ENCODE results near the gene PRAME.
A peak's percentile ranks its signal among the peaks of the same experiment; 100 is the strongest.

Gene PRAME

DNA sequence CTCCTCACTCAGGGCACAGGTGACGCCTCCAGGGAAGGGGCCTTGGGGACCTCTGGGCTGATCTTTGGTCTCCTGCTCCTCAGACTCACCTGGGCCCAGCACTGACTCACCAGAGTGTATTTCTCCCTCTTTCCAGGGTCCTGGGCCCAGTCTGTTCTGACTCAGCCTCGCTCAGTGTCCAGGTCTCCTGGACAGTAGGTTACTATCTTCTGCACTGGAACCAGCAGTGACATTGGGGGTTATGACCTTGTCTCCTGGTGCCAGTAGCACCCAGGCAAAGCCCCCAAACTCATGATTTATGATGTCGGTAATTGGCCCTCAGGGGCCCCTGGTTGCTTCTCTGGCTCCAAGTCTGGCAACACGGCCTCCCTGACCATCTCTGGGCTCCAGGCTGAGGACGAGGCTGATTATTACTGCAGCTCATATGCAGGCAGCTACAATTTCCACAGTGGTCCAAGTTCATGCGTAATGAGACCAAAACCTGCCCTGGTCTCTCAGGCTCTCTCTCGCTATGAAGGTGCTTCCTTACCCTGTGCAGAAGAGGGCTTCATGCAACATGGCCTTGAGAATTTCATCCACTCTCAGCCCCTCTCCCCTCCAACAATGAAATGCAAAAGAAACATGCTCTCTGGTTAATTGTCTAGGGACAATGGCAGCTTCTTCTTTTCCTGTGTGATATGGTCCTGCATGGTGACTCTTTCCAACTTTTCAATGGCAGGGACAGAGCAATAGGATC, 21.0 kb upstream of the PRAME start:
- DNase-seq (ENCODE audit: low read depth in 2 of 2) = no peak

DNA sequence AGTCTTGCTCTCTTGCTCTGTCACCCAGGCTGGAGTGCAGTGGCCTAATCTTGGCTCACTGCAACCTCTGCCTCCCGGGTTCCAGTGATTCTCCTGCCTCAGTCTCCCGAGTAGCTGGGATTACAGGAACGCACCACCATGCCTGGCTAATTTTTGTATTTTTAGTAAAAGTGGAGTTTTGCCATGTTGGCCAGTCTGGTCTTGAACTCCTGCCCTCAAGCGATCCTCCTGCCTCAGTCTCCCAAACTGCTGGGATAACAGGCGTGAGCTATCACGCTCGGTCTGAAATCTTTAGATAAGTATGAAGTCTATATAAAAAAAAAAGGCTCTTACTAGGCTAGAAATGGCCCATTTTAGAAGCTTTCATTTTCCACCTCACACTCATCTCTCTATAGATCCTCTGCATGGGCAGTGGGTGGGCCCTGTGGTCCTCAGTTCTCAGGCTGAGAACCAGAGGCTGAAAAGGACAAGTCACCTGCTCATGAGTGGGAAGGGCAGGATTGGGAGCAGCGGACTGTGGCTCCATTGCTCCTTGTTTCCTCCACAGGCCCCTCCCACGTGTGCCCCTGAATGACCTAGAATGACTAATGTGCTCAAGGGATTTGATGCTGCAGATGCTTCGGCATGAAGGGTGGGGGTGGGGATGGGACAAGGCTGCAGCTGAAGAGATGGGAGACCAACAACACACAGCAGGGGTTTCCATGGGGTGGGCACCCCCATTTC, 19.8 kb upstream of the PRAME start:
- no peak for DNase-seq (ENCODE audit: low read depth in 2 of 2)

DNA sequence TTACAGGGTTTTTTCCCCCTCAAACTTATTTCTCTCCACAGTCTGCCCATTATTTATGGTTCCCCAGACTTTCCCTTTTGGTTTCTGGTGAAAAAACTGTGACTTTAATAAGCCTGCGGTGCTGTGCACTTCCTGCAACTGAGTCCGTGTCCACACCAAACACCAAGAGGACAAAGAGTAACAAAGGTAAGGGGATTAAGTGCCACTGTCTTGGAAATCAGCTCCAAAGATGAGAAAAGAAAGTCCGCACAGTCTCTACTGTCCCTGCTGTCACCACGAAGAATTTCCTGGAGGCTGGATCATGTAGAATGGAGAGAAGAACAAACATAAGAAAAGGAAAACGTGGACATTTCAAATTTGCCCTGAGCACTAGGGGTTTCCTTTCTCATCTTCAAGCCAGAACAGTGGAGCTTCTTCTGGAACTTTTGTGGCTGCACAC, 17.9 kb upstream of the PRAME start:
- DNase-seq (ENCODE audit: low read depth in 2 of 2) = no peak

DNA sequence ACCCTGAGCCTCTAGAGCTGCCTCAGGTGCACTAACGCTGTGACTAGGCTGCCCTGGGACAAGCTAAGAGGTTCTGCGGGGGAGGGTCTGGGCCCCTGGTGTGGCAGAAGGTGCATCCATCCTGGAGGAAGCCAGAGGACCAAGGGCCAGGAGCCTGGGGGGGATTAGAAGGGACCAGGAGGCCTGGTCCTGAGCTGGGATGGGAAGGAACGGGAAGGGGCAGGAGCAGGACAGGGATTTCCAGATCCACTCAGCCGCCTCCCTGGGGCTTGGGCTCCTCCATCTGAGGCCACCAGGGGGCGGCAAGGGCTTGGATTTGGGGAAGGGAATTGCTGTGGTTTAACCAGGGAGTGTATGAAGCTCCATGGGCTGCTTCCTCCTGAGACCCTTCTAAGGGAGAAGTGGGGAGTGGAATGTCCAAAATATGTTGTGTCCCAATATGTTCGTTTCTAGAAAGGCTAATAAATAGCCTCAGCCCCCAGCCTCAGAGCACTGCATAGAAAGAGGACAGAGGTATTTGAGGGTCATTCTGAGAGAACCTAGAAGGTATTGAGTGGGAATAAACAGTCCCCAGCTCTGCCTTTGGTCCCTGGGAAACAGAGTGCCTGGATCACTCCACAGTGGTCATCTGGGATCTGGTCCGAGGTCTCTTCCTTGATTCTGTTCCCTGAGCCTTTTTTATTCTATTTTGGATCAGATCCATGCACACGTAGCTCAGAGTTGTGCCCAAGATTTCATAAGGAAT, 17.4 kb upstream of the PRAME start:
- peak; percentile 11 to 38 for DNase-seq (ENCODE audit: low read depth in 2 of 2)

DNA sequence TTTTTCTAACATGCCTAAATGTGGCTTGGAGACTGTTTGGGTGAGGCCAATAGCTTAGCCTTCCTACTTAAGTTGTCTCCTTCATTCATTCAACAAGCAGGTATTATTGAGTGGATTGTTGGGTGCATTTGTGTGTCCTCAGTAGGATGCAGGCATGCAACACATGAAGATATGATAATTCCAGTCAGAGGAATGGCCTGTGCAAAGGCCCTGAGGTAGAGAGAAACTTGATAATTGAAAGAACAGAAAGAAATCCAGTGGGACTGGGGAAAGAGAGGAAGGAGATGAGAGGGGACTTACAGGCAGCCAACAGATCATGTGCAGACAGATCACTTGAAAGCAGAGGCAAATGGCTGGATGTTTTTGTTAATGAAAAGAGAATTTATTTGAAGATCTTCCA, 15.3 kb upstream of the PRAME start:
- DNase-seq (ENCODE audit: low read depth in 2 of 2) = no peak

DNA sequence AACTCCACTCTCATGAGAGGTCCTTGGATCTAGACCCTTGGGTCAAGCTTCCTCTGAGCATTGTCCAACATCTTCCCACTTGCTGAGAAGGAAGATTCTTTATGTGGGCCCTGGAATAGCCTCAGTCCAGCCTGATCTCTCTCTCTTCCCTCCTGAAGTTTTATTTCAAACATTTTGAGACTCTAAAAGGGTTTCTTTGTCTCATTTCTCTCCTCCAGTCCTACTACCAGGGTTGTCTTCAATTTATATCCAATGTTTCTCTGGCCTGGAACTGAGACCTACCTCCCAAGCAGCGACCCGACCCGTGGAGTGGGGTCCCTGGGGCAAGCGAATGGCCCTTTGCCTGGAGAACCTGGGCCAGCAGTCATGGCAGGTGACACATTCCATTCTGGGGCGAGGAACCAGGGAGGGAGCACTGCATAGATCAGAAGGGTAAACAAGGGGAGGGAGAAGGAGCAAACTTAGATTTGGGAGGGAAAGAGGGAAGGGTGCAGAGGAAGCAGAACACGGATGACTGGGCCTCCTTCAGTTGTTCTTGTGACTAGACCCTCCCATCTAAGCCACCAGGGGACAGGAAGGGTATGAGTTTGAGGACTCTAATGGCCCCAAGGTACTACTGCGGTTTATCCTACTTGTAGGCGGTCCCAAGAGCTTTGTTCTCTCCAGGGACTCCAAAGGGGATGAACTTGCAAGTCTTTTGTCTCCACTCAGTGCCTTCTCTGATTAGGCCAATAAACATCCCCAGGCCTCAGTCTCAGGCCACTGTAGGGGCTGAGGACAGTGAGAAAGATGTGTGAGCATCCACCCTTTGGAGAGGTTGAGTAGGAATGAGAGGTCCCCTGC, 14.2 kb upstream of the PRAME start:
- no peak for DNase-seq (ENCODE audit: low read depth in 2 of 2)

DNA sequence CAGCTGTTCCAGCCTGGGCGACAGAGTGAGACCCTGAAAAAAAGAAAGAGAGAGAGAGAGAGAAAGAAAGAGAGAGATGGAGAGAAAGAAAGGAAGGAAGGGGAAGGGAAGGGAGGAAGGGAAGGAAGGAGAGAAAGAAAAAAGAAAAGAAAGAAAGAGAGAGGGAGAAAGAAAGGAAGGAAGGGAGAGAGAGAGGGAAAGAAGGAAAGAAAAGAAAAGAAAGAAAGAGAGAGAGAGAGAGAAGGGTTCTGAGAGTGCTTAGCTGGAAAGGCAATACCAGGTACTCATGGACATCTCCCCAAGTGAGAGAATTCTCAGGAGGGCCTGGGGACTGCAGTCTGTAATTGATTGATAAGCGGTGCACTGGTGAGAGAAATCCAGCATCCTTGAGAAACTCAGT, 12.8 kb upstream of the PRAME start:
- no peak for DNase-seq (ENCODE audit: low read depth in 2 of 2)

DNA sequence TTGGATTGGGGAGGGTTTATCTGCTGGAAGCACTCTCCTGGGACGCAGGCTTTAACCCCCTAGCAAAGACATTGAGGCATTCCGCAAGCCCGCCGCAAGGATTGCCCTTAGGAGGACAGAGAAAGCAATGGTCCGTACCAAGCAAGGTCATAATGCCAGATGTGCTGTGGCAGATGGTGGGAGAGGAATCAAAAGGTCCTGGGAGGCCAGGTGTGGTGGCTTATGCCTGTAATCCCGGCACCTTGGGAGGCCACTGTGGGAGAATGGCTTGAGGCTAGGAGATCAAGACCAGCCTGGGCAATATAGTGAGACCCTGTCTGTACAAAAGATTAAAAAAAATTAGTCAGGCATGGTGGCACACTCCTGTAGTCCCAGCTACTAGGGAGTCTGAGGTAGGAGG, 12.4 kb upstream of the PRAME start:
- no peak for DNase-seq (ENCODE audit: low read depth in 2 of 2)

DNA sequence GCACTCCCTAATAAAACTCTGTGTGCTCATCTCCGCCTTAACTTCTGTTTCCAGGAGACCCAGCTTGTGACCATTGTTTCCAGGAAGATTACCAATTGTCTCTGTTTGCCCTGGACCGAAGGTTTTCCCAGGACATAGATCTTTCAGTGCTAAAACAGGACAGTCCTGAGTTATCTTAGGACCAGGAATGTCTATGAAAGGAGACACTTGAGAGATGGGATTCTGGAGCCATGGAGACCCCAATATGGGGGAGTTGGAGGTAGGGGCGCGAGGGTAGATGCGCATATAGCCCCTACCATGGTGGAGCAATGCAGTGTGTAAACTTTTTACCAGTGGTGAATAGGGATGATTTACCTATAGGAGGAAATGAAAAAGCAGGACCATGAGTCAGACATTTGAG, 10.2 kb upstream of the PRAME start:
- DNase-seq (ENCODE audit: low read depth in 2 of 2) = no peak

DNA sequence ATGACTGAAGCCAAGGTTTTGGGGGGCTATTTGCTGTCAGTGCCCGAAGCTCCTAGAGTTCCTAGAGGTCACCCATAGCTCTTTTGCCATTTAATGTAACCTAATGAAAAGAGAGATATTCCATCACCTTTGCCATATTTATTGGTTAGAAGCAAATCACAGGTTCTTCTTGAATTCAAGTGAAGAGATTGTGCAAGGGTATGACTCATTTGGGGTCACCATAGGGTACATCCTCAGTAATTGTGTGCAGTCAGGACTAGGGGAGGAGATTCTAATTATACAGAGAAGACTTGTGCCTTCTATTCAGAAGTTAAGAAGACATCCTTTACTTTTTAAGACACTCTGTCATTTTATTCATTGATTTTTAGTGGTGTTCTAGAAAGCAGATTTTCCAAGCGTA, 6.9 kb upstream of the PRAME start:
- no peak for DNase-seq (ENCODE audit: low read depth in 2 of 2)

DNA sequence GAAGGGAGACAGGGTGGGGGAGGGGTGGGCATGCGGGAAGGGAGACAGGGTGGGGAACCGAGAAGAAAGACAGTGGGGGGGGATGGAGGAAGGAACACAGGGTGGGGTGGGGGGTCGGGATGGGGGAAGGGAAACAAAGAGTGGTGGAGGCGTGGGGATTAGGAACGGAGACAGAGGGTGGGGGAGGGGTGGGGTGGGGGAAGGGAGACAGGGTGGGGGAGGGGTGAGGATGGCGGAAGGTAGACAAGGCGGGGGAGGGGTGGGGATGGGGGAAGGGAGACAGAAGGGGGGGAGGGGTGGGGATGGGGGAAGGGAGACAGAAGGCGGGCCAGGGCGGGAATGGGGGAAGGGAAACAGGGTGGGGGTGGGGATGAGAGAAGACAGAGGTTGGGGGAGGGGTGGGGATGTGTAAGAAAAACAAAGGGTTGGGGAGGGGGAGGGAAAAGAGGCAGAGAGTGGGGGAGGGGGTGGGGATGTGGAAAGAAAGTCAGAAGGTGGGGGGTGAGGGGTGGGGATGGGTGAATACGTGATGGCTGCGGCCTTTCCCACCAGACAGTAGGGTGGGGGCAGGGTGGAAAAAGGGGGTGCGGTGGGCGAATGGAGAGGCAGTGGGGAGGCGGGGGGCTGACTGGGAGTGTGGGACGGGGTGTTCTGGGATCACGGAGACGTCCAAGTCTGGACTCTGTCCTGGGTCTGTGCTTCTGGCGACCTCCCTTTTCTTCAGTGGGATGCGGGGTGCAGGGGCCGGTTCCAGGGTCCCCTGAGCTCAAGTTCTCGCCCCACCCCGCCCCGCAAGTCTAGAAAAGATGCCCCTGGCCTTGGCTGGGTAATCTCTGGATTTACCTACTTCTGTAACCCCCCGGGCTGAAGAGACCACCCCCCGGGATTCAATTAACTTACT, 744 bp downstream of the PRAME start:
- DNase-seq (ENCODE audit: low read depth in 2 of 2) = no peak

DNA sequence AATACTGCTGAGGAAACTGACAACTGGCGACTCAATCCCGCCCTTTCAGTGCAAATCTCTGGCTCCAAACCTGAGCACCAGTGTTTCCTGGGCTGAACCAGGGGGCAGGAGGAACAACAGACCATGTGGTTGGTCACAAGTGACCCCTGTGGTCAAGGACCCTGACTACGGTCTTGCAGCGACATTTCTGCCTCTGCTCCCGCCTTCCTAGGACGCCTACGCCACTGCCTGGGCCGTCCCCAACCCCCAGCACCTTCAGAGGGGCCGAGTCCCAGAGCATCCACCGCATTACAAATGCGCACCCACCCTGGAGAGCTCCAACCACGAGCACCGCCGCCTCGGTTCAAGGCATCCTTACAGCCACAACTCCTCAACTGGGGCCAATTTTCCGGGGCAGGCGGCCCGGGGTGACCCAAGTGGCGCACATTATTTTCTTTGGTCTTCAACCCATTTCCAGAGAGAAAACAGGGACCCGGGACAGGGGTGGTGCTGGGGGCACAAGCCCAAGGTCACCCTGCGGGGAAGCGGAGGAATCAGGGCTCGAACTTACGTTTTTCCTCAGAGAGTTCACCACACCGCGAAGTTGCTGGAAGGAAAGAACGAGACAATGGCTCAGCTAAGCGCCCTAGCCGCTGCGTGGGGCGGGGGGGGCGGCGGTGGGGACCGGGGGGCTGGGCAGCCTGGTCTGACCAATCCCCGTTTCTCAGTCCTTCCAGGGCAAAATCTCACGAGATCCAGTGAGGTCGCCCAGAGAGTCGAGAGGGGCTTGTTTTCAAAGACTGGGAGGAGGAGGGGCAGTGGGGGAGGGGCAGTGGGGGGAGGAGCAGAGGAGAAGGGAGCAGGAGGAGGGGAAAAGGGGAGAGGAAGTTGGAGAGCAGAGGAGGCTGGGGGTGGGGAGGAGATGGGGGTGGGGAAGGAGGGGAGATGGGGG, 1.8 kb downstream of the PRAME start:
- no peak for DNase-seq (ENCODE audit: low read depth in 2 of 2)

DNA sequence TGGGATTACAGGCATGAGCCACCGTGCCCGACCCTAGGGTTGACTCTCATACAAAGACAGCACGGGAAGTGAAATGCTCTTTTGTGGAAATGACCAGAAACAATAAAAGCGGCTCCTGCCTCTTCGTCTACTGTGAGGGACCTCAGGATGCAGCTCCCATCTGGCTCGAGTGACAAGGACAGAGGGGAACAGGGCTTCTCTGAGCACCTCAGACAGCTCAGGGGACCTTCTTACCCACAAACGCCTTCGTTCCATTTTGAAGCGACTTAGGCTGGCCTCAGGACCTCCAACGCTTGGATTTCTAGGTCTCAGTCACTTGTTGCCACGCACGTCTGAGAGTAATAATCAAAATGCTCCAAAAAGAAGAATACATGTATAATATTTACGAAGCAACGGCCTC, 2.5 kb downstream of the PRAME start:
- DNase-seq (ENCODE audit: low read depth in 2 of 2) = no peak

DNA sequence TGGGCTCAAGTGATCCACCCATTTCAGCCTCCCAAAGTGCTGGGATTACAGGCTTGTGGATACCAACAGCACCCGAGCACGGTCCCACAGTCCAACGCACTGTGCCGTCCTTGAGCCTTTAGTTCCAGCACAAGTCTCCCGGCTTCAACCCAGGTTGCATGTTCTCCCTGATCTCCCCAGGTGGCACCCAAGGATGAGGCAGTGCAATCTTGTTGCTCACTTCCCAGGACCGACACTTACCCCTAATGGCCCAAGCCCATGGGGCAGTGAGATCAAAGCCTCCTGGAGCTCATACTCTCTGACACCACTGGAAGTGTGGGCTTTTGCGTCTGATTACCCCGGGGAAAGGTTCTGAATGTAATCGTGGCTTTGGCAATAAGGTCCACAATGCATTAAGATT, 3.5 kb downstream of the PRAME start:
- DNase-seq (ENCODE audit: low read depth in 2 of 2) = no peak

DNA sequence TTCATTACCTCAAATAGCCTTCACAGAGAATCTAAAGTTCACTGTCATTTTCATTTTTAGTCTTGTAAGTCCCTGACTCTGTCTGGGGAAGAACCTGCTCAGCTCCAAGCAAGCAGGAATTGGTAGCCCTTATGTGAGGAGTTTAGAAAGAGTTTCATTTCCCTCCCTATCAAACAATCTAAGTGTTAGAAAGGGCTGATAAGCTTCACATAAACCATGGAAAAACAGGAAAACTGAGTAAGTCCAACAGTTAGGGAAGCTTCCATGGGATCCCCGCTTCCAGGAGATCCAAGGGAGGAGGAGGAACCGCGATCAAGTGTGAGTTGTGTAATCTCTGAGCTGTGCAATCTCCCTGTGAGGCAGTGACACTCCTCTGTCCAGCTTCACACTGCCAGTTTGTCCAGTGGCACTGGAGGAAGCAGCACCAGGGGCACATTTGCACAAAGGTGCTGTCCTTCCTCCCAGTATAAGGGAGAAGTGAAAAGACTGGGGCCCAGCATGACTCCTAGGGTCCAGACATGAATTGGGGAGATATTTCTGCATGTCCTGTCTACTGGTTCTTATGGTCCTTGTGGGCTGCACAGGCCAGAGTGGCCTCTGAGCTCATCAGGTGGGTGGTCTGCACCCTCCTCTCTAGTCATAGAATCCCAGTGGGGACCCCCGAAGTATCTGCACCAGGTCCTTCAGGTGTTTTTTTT, 4.3 kb downstream of the PRAME start:
- DNase-seq (ENCODE audit: low read depth in 2 of 2) = no peak

DNA sequence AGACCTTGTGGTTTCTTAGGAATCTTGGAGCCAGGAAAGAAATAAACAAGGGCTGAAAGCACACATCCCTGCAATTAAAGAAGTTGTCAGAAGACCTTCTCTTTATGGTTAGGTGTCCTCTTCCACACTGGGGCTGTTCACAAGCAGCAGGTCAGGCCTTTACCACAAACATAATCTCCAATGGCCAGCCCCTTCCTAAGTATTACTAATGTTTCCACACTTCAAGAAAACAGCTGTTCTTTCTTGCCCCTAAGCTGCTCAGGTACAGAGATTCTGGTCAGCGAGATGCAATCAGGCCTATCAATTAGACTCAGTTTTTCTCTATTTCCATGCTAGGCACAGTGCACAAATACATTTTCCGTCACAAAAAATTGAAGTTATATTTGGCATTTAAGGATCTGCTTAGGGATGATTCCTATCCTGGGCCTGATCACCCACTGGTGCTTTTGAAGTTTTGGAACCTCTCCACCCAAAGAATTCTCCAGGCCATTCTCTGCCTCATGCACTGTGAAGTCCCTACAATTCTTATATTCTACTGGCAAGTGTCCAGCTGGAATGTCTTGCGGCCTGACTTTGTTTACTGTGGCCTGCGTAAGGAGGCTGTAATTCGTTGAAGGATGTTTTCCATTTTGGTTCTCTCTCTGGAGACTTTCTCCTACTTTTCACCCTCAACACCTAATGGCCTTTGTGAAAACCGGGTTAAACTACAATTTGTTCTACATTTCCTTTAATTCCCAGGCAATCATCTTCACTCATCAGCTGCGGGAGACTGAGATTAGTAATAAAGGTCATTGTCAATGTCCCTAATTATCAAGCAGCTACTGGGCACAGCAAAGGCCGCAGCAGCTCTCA, 5.1 kb downstream of the PRAME start:
- DNase-seq (ENCODE audit: low read depth in 2 of 2) = no peak

DNA sequence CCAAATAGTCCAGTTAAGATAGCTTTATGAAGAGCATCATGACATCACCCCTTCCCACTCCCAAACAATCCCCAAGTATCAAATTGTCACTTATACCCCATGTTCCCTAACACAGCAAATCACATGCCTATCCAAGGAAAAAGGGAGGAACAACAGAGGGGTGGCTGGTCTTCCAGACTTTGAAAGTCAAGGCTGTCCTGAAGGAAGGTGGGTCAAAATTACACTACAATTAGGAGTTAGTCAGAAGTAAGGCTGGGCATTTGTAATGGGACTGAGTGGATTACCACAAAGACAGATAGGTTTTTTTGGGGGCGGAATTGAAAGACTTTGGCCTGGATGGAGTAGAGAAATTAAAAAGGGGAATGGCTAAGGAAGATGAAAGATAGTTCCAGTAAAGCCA, 5.9 kb downstream of the PRAME start:
- DNase-seq (ENCODE audit: low read depth in 2 of 2) = no peak

DNA sequence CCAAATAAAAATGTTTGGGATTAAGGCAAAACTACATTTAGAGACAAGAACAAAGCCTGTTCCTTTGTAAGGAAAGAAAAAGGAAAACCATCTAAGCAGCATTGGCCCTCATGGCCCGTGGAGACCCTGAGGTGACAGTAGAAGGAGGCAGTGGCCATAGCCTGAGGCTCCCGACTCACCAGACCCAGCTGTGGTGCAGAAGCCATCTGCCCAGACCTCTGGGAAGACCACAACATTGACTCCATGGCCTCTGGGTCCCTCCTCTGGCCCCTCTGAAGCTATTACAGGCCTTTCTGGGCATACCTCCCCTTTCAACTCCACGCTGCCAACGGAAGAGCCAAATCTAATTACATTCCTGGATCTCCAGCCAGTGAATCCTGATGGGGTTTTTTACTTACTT, 6.4 kb downstream of the PRAME start:
- no peak for DNase-seq (ENCODE audit: low read depth in 2 of 2)
